Measurements from ENCODE around the gene TGM6. TPM values are rescaled to one million over a fixed set of nuclear protein-coding genes. Genes with fewer than 3 reads are reported as not detected.
A peak's percentile ranks its signal among the peaks of the same experiment; 100 is the strongest.

TGM6 gene
- total RNA-seq, 4 donors from 2014 or later: 0.65 TPM; not detected in 3

DNA sequence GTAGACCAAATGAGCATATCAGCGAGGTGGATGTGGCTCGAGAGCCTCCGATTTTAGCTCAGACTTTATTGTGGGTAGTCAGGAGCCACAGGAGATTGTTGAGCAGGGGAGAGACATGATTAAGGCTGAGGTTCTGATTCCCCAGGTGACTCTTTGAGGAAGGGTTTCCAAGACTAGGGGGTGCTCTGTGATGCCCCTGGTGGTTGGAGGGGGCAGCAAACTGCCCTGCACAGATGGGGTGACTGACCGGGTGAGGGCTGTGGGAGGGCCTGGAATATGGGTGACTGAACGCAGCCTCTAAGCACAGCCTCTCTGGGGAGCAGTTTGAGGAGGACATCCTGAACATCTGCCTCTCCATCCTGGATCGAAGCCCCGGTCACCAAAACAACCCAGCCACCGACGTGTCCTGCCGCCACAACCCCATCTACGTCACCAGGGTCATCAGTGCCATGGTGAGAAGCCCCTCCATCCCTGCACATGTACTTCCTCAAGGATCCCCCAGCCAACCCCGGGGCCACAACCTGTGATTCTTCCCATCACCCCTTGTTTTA lies 17.0 kb downstream of the TGM6 start:
- intact Hi-C loops (cut with DNase I; ENCODE audit: low total_unique reads): no loop called here
- H3K4me3 ChIP-seq (ENCODE audit: low read depth, poor library complexity, severe bottlenecking): no peak overlapping the region
- WGBS, 2 donors: 84 to 88% methylated on average over 11 to 12 of the region's 12 CpGs
- TF ChIP-seq, protein P1, sequence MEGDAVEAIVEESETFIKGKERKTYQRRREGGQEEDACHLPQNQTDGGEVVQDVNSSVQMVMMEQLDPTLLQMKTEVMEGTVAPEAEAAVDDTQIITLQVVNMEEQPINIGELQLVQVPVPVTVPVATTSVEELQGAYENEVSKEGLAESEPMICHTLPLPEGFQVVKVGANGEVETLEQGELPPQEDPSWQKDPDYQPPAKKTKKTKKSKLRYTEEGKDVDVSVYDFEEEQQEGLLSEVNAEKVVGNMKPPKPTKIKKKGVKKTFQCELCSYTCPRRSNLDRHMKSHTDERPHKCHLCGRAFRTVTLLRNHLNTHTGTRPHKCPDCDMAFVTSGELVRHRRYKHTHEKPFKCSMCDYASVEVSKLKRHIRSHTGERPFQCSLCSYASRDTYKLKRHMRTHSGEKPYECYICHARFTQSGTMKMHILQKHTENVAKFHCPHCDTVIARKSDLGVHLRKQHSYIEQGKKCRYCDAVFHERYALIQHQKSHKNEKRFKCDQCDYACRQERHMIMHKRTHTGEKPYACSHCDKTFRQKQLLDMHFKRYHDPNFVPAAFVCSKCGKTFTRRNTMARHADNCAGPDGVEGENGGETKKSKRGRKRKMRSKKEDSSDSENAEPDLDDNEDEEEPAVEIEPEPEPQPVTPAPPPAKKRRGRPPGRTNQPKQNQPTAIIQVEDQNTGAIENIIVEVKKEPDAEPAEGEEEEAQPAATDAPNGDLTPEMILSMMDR (IDR thresholded peaks at IDR 0.05): no peak
- no peak for TF ChIP-seq POLR2A (IDR thresholded peaks at IDR 0.05)
- peak in 1 of 2 donors; percentile 77 for DNase-seq (ENCODE audit: low spot score in 2 of 2)

DNA sequence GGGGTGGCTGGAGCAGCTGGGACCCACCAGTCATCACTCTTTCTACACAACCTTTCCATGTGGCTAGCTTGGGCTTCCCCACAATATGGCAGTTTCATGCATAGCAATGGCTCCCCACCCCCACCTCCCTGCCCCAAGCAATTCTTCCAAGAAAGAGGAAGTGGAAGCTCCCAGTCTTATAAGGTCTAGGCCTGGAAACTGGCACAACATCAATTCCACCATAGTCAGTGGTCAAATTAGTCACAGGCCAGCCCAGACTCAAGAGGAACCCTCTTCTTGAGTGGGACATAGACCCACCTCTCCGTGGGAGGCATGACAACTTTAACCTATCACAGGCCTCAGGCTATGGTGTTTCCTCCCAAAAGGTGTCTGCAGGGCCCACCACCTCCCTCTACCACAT lies 17.7 kb downstream of the TGM6 start:
- WGBS, 2 donors: 86 to 92% methylated on average over 1 of the region's 1 CpG
- intact Hi-C loops (cut with DNase I; ENCODE audit: low total_unique reads): no loop called here
- peak in 1 of 2 donors; percentile 7 for DNase-seq (ENCODE audit: low spot score in 2 of 2)
- no peak overlapping the region for H3K4me3 ChIP-seq (ENCODE audit: low read depth, poor library complexity, severe bottlenecking)
- TF ChIP-seq, protein P1 (IDR thresholded peaks at IDR 0.05): no peak
- no peak for TF ChIP-seq POLR2A (IDR thresholded peaks at IDR 0.05)

DNA sequence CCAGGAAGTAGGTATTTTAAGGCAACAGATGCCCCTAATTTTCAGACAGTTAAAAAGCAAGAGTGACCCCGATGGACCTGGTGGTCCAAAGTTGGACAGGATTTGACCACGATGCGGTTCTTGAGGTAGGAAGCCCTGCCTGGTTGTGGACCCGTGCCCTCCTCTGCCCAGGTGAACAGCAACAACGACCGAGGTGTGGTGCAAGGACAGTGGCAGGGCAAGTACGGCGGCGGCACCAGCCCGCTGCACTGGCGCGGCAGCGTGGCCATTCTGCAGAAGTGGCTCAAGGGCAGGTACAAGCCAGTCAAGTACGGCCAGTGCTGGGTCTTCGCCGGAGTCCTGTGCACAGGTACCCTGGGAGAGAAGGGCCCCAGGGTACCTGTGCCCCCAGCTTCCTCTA lies 18.7 kb downstream of the TGM6 start:
- WGBS, 2 donors: 93 to 94% methylated on average over 16 of the region's 16 CpGs
- no peak for TF ChIP-seq POLR2A (IDR thresholded peaks at IDR 0.05)
- TF ChIP-seq, protein P1 (IDR thresholded peaks at IDR 0.05): no peak
- intact Hi-C loops (cut with DNase I; ENCODE audit: low total_unique reads): no loop called here
- DNase-seq (ENCODE audit: low spot score in 2 of 2): peak in 1 of 2 donors; percentile 66
- H3K4me3 ChIP-seq (ENCODE audit: low read depth, poor library complexity, severe bottlenecking): no peak overlapping the region

DNA sequence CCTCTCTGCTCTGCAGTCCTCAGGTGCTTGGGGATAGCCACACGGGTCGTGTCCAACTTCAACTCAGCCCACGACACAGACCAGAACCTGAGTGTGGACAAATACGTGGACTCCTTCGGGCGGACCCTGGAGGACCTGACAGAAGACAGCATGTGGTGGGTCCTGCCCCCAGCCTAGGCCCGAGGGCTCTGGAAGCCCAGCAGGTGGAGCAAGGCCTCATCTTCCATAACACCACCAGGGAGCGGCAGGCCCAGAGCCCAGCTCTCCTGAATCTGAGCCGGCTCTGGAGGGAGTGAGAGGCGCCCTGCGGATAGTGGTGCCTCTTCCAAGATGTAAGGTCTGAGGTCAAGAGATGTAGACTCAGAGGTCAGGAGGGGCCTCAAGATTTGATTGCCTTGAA lies 19.6 kb downstream of the TGM6 start:
- DNase-seq (ENCODE audit: low spot score in 2 of 2): peak in 1 of 2 donors; percentile 58
- no peak for TF ChIP-seq POLR2A (IDR thresholded peaks at IDR 0.05)
- TF ChIP-seq, protein P1 (IDR thresholded peaks at IDR 0.05): no peak
- no peak overlapping the region for H3K4me3 ChIP-seq (ENCODE audit: low read depth, poor library complexity, severe bottlenecking)
- 93 to 95% methylated on average over 11 of the region's 11 CpGs for WGBS, 2 donors
- intact Hi-C loops (cut with DNase I; ENCODE audit: low total_unique reads): no loop called here

DNA sequence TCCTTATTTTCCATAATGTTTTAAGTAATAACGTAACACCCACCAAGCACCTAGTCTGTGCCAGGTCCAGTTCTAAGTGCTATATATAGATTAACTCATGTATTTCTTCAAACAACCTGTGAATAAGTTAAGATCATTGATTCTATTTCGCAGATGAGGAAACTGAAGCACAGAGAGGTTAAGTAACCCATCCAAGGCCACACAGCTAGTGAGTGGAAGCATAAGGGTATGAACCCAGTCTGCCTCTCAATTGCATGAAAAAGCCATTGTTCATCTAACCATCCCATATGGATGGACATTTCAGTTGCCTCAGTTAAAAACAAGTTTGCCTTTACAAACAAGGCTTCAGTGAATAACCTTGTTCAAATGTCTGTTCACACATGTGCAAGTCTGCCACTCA lies 20.8 kb downstream of the TGM6 start:
- no peak overlapping the region for H3K4me3 ChIP-seq (ENCODE audit: low read depth, poor library complexity, severe bottlenecking)
- intact Hi-C loops (cut with DNase I; ENCODE audit: low total_unique reads): no loop called here
- no peak for DNase-seq (ENCODE audit: low spot score in 2 of 2)
- TF ChIP-seq, protein P1 (IDR thresholded peaks at IDR 0.05): no peak
- no peak for TF ChIP-seq POLR2A (IDR thresholded peaks at IDR 0.05)
- 85 to 90% methylated on average over 2 of the region's 2 CpGs for WGBS, 2 donors

Data from lower leg skin (tissue), 4 donors.